Occipital lobe (tissue), 2 donors: Measurements from ENCODE around the gene NID1. TPM values are rescaled to one million over a fixed set of nuclear protein-coding genes. Genes with fewer than 3 reads are reported as not detected.
A peak's percentile ranks its signal among the peaks of the same experiment; 100 is the strongest.

ENCODE experiments used
- DNase-seq: peaks from one replicate; lab custom pipeline; 2025; lab: John Stamatoyannopoulos, UW
- total RNA-seq: library from RNA; depleted of rRNA; stranded (reverse); fragments of >200 nt; gene quantifications from one replicate; pipeline ENCODE4 v1.2.3, GENCODE V29; 2014

Gene NID1
- 17.6 TPM for total RNA-seq

GRCh38 chr1:236064674-236065508, at the start of gene NID1:
NID1 (minus strand) TSS chr1:236065090; CDS start chr1:236065079, 11 bp downstream.
- no peak for DNase-seq

GRCh38 chr1:236114076-236114747, 49.3 kb upstream of the NID1 start:
- no peak for DNase-seq

- no peak for DNase-seq
Measured at GRCh38 chr1:236113324-236114032, 48.6 kb upstream of the NID1 start.

- DNase-seq, result no peak
Measured at GRCh38 chr1:236112332-236112627, 47.4 kb upstream of the NID1 start.

GRCh38 chr1:236111527-236112331, 46.8 kb upstream of the NID1 start:
- no peak for DNase-seq

- no peak for DNase-seq
Measured at GRCh38 chr1:236110137-236110536, 45.2 kb upstream of the NID1 start.

- no peak for DNase-seq
Measured at GRCh38 chr1:236108027-236108648, 43.2 kb upstream of the NID1 start.

GRCh38 chr1:236107121-236107907, 42.4 kb upstream of the NID1 start:
- DNase-seq, result no peak

GRCh38 chr1:236103646-236104218, 38.8 kb upstream of the NID1 start:
- peak; percentile 27 for DNase-seq

GRCh38 chr1:236103059-236103458, 38.2 kb upstream of the NID1 start:
- no peak for DNase-seq

GRCh38 chr1:236102611-236103010, 37.7 kb upstream of the NID1 start:
- no peak for DNase-seq

- DNase-seq, result no peak
Measured at GRCh38 chr1:236101233-236102200, 36.6 kb upstream of the NID1 start.

- DNase-seq, result no peak
Measured at GRCh38 chr1:236100799-236101198, 35.9 kb upstream of the NID1 start.

GRCh38 chr1:236099355-236099974, 34.6 kb upstream of the NID1 start:
- no peak for DNase-seq

- no peak for DNase-seq
Measured at GRCh38 chr1:236098267-236098666, 33.4 kb upstream of the NID1 start.

- DNase-seq, result peak; percentile 9
Measured at GRCh38 chr1:236096660-236097482, 32.0 kb upstream of the NID1 start.
